HG03354 (cell line): Measurements from ENCODE around the gene LRP8.

Source experiments
- ATAC-seq: cut with Tn5 transposase; IDR thresholded peaks from one replicate; pipeline ENCODE4 v1.9.1; 2021; ENCODE audit warnings: mild to moderate bottlenecking; ENCODE audit not compliant: unreplicated experiment, poor library complexity, severe bottlenecking

Gene LRP8

DNA sequence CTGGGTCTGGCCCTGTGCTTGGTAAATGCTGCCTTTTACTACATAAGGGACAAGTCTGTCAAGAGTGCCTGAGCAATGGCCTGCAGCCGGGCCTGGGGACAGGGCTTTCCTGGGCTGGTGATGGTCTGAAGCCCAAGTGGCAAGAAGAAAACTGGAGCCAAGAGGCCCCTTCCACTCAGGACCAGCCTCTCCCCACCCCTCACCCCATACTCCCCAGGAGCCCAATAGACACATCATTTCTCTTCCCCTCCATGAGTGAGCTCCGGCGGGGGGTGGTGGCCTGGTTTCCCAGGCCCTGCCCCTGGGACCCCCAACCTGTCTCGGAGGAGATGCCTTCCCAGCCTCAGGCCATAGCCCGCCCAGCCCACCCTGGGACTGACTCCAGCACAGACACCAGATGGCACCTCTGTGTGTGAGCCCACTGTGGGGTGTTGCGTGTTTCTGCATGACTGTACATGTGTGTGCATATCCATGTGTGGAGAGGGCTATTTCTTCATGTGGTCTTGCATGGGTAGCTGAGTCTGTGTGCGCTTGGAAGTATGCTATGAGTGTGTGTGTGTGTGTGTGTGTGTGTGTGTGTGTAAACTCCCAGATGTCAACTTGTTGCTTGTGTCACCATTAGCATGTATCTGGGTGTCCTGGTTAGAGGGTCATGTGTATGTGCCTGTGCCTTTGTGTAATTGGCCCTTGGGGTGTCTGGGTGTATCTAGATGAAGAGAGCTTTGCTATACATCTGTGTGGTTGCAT, 14.3 kb upstream of the LRP8 start:
- ATAC-seq: no peak

DNA sequence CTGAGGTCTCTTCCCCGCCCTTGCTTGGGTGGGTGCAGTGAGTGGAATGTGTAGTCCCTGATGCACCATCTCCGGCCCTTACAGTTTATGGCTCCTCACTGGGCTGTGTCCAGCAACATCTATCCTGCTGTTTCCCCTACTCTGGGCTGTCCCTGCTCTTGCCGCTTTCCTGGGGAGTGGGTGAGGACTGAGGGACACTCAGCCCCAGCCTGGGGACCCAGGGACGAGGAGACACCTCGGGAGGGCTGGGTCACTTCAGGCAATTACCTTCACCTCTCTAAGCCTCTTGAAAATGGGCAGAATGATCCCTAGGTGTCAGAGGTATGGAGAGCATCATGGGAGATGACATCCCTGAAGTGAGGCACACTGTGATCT, 13.6 kb upstream of the LRP8 start:
- no peak for ATAC-seq

DNA sequence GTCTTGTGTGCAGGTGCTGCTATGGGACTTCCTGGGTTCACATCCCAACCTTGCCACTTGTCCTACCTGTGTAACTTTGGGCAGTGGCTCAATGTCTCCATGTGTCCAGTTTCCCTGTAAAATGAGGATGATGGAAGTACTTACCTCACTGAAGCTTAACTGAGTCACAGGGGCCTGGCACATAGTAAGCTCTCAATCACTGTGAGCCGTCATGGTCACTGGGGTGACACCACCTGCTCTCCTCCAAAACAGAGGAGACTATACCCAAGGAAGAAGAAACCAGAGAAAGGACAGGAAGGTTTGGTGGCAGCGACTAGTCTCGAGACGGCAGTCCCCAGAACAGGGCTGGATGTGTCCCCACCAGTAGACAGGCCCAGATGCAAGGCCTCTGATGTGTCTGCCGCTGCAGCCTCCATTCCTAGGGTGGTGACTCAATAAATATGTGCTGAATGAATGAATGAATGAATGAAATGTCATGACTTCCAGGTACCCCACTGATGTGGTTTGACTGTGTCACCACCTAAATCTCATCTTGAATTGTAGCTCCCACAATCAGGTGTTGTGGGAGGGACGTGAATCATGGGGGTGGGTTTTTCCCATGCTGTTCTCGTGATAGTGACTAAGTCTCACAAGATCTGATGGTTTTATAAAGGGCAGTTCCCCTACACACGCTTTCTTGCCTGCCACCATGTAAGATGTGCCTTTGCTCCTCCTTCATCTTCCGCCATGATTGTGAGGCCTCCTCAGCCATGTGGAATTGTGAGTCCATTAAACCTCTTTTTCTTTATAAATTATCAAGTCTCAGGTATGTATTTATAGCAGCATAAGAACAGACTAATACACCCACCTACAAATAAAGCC, 13.0 kb upstream of the LRP8 start:
- no peak for ATAC-seq

DNA sequence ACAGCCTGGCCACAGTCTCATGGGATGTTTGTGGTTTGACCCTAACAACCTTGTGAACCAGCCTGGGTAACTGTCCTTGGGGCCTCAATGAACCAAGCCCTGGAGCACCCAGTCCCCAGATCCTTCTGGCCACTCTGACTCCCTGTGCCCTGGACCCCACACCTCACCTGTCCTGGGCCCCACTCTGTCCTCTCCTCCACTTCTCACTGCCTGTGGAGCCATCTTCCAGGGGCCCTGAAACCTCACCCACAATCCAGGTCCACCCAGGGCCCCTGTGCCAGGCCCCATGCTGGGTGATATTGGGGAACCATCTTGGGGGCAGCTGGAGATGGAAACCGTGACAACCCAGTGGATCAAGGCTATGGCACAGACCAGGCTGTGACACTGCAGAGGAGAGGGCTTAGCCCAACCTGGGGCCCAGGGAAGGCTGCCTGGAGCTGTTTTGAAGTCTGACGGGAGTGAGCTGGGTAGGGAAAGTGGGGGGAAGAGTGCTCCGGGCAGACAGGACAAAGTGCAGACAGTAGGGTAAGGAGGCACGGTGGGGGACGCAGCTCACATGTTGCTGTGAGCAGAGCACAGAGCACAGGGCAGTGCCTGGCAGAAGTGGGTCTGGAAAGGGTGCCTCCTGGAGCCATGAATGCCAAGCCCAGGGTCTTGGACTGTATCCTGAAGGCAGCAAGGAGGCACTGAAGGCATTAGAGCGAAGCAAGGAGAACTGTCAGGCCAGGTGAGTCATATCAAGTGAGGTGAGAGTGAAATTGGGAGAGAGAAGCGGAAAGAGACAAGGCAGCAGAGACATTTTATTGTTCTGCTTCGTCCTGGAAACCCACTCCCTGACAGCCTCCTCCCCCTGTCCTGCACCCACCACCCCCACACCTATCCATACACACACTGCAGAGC, 12.1 kb upstream of the LRP8 start:
- no peak for ATAC-seq

DNA sequence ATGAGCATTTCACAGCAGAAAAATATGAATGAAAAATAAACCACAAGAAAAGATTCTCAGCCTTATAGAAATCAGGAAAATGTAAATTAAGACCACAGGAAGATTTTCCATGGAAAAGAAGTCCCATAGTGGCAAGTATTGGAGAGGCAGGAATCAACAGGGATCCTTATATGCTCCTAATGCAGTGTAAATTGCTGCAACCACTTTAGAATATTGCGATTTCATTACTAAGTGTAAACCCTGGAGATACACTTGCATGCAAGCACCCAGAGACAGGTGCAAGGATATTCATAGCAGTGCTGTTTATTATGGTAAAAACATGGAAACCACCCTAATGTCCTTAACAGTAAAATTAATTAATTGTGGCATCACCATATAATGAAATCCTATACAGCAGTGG, 10.6 kb upstream of the LRP8 start:
- no peak for ATAC-seq

DNA sequence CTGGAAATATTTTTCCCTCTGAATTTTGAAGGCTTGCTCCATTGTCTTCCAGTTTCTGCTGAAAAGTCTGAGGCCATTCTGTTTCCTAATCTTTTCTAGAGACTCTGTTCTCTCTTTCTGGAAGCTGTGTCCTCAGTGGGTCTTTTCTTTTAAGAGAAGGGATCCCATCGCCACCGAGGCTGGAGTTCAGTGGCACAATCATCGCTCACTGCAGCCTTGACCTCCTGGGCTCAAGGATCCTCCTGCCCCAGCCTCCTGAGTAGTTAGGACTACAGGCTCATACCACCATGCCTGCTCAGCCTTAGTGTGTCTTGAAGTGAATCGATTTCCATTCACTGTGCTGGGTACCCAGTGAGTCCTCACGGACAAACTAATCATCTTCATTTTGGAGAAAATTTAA, 9.6 kb upstream of the LRP8 start:
- no peak for ATAC-seq

DNA sequence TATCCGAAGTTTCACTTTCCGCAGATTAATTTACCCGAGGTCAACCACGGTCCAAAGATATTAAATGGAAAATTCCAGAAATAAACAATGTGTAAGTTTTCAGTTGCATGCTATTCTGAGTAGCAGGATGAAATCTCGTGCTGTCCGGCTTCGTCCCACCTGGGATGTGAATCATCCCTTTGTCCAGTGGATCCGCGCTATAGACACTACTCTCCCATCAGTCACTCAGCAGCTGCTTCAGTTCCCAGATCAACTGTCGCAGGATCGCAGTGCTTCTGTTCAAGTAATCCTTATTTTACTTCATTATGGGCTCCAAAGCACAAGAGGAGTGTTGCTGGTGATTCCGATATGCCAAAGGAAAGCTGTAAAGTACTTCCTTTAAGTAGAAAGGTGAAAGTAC, 8.3 kb upstream of the LRP8 start:
- no peak for ATAC-seq

DNA sequence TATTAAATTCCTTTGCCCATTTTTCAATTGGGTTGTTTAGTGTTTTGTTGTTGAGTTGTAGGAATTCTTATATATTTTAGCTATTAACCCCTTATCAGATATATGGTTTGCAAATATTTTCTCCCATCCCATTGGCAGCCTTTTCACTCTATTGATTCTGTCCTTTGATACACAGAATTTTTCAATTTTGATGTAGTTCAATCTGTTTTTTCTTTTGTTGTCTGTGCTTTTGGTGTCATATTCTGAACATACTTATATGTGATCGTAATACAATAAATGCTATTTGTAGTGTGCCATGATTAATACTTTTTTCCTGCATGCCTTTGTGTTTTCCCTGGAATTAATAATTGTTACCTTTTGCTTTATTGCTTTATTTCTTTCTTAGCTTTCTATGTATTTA, 7.8 kb upstream of the LRP8 start:
- ATAC-seq: no peak

DNA sequence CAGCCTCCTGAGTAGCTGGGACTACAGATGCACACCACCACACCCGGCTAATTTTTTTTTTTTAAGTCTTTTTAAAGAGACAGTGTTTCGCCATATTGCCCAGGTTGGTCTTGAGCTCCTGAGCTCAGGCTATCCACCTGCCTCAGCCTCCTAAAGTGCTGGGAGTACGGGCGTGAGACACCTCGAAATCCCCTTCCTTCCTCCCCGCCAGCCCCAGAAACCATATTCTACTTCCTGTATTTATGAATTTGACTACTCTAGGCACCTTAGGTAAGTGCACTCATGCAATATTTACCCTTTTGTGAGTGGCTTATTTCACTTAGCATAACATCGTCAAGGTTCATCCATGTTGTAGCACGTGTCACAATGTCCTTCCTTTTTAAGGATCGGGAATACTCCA, 6.9 kb upstream of the LRP8 start:
- no peak for ATAC-seq

DNA sequence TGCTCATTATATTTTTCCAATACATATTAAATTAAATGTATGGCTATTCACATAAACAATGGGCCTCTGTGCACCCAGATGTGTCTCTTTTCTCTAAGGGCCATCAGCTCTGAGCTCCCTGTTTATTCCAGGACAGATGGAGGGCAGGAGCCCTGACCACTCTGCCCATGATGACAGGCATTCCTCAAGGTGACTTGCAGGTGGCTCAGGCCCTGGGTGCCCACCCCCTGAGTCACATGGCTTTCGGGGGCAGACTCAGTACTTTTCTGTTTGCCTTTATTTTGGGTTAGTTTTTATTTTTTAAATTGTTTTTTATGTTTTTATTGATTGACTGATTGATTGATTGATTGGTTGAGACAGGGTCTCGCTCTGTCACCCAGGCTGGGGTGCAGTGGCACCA, 6.4 kb upstream of the LRP8 start:
- ATAC-seq: no peak

DNA sequence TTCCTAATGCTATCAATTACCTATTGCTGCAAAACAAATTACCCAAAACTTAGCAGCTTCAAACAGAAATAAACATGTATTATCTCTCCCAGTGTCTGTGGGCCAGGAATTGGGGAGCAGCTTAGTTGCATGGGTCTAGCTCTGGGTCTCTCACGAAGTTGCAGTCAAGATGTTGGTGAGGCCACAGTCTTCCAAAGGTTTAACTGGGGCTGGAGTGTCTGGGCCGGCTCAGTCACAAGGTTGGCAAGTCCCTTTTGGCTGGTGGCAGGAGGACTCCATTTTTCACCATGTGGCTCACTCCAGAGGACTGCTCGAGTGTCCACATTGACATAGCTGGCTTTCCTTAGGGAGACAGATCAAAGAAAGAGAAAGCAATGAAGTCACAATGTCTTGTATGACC, 5.0 kb upstream of the LRP8 start:
- no peak for ATAC-seq

DNA sequence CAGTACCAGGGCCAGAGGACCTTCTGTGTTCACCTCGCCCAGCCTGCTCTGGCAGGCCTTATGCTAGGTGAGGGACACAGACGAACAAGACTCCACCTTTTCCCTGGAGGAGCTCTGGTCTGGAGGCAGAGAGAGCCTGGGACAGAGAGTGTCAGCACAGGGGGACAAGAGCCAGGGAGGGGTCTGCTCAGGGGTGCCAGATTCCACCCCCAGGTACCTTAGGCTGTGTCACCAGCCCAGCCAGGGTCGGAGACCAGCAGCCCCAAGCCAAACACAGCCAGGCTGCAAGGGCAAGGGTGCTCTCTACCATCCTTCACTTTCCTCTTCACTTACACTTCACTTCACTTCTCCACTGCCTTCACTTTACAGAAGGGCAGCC, 4.3 kb upstream of the LRP8 start:
- ATAC-seq: no peak

DNA sequence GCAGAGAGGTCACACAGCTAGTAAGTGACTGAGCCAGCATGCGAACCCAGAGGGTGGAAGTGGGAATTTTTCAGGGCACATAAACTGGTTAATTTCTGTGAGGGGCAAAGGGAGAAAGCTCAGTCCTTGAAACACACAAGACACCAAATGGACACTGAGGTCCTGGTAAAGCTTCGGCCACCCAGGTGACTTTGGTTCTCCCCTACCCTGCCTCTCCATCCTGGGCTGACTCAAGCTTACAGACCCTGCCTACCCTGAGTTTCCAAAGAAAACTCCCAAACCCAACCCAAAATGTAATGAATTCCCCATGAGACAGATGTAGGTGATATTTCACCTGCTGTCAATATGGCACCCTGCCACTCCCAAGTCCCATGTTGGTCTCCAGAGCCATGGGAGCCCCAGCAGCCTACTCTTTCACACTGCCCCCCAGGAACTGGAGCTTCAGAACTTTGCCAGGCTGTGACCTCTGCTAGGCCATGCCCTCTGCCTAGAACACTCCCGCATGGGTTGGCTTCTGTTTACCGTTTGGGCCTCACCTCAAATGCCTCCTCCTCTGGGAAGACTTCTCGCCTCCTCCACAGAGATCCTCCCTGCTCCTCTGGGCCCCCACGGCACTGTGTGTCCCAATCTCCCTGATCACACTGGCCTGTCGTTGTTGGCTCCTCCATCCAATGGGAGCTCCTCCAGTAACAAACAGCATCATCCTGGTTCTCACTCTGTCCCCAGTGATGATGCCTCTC, 3.7 kb upstream of the LRP8 start:
- ATAC-seq: no peak

DNA sequence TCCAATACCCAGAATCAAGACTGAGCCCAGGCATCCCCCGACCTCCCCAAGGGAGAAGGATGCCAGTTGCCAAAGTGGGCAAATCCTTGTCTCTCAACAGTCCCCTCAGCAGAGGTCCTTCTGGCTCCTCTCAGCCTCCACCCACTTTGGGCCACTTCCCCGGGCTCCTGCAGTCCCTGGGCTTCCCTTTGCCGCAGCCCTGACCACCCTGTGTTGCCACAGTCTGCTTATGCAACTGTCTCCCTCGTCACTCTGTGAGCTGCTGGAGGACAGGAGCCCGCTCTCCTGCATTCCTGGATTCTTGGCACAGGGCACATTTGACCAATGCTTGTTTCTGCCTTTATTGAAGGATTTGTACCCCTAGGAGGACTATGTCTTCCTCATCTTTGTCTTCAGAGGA, 2.9 kb upstream of the LRP8 start:
- no peak for ATAC-seq

DNA sequence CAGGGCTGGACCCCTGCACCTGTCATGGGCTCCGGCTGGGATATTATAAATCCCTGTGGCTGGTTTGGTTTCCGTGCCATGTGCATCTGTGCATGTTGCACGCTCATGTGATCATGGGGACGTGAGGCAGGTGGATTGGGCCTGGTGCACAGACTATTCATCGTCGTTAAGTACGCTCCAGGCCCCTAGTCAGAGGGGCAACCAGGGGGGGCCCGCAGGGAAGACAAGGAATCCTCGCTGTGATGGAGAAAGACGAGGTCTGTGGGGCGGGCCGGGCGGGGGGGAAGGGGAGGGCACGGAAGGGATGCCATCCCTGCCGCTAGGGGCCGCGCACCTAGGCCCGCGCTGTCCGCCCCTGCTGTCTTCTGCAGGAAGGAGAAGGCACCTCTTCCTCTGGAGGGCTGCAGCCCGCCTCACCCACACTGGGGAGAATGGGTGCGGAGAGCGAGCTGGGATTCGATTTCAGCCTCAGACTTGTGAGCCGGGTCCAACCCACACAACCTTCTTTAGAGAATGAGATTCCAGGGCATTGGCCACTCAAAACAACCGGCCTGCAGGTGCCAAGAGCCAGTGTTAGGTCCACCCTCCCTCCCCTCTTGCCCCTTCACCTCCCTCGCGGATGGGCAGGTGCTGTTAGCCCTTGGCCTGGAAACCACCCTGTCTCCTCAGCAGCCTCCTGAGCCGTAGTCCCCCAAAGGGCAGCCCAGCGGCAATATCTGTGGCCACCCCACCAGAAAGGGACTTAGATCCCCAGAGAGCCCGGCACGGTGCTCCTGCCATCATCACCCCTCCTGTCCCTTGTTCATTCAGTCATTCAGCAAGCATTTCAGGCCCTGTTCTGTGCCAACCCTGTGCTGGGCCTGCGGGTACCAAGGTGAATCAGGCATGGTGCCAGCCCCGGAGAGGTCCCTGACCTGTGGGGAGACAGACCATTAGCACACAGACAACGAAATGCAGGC, 950 bp upstream of the LRP8 start:
- ATAC-seq: no peak

DNA sequence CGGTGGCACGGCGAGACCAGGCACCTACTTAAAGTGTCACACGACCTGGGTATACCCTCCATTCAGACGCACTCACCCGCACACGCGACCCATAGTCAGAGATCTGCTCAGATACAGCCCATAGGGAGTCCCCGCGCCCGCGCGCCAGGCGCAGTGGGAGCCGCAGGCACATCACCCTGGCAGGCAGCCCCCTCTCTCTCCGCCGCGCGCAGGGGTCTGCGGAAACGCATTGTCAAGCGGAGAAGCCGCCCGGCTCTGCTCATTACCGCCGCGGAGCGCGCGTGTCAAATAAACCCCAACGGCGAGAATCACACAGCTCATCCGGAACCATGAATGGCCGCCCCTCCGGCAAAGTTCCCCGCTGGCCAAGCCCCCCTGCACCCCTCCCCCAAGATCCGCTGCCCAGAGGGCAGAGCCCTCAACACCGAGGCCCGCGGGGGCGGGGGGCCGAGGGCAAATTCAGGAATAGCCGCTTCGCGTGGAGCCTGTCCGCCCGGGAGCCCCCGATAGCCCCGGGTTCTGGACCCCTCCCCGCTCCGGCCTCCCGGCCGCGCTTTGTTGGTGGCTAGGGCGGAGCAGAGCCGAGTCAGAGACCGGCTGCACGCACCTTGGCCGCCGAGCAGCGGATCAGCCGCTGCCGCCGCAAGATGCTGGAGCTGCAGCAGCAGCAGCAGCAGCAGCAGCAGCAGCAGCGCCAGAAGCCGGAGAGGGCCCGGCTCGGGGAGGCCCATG, 522 bp downstream of the LRP8 start:
- ATAC-seq: peak; percentile 13

DNA sequence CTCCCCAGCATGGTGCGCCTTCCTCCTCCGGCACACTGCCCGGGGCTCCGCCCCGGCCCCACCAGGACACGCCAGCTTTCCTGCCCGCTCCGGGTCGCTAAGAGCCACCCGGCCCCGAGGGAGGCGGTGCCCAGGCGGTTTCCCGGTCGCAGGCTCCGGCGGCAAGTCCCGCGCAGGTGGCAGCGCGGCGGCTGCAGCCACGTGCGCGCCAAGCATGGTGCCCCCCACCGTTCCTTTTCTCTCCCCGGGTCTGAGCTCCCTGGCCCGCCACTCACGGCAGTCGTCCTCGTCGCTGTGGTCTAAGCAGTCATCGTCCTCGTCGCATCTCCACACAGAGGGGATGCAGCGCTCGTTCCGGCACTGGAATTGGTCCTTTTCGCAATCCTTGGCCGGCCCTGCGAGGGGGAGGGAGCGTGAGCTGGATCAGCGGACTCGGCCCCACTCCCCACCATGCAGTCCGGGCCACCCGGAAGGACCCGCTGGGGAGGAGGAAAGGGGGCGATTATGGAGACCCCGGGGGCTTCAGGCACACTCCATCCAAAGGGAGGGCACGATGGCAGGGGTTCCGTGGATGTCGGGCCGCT, 1.2 kb downstream of the LRP8 start:
- peak; percentile 20 for ATAC-seq
